SU-DHL-6 (cell line): ENCODE results near the gene RUNX1.

Experiments used
- EZH2phosphoT487 ChIP-seq: fragments of 200-600 bp; sonication (generic), shearing (Covaris generic); conservative IDR thresholded peaks from 2 replicates; pipeline ENCODE4 v1.6.1; 2018; ENCODE audit warnings: mild to moderate bottlenecking, antibody characterized with exemption, low read length, moderate library complexity, mixed read lengths
- TF ChIP-seq, protein P1 (sequence below): fragments of 200-600 bp; sonication (generic); IDR thresholded peaks from one replicate; pipeline ENCODE4 v1.5.1; 2017; ENCODE audit warnings: antibody characterized with exemption, mild to moderate bottlenecking, low read length, moderate library complexity; ENCODE audit not compliant: insufficient read depth, poor library complexity, severe bottlenecking

DNA sequence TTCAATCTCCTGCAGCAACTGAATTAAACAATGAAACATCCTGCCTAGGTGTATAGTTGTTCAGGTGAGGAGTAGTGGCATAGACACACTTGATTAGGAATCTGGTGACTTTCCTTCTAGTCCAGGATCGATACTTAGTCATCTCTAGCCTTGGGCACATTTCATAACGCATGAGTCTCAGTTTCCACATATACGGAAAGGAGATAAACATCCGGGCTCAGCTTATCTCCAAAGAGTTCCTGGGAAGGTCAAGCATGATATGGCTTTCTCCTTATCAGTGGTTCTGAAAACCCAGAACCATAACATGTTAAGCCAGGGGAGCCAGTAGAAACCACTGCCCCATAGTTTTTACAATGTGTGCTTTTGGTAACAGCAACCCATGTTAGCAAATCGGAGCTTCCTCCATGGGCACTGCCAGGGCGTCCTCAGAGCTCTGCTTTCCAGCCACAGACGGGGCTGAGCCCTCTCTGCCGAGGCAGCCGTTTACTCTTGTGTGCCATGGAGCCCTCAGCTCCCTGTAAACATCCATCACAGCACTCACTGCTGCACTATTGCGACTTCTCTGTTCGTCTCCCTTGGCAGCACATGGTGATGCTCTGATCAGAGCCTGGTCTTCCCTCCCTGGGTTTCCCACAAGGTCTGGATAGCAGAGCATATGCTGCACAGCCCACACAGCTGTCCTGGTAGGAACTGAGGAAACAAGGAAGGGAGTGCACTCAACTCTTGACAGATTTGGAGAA lies 34.6 kb downstream of the RUNX1 start:
- TF ChIP-seq, protein P1, sequence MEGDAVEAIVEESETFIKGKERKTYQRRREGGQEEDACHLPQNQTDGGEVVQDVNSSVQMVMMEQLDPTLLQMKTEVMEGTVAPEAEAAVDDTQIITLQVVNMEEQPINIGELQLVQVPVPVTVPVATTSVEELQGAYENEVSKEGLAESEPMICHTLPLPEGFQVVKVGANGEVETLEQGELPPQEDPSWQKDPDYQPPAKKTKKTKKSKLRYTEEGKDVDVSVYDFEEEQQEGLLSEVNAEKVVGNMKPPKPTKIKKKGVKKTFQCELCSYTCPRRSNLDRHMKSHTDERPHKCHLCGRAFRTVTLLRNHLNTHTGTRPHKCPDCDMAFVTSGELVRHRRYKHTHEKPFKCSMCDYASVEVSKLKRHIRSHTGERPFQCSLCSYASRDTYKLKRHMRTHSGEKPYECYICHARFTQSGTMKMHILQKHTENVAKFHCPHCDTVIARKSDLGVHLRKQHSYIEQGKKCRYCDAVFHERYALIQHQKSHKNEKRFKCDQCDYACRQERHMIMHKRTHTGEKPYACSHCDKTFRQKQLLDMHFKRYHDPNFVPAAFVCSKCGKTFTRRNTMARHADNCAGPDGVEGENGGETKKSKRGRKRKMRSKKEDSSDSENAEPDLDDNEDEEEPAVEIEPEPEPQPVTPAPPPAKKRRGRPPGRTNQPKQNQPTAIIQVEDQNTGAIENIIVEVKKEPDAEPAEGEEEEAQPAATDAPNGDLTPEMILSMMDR = no peak
- no peak for TF ChIP-seq EZH2phosphoT487
